Activated CD4-positive, alpha-beta T cell treated with anti-CD3 and anti-CD28 coated beads, Interleukin-2, amount 50 U/mL, for 24 hours (primary cell): ENCODE data around the gene DAPK2.
"Not testable (repeated sequence)": the region's sequence is repeated elsewhere in the genome, so short reads cannot be mapped to it uniquely, and the experiment has no call there.

ENCODE experiments used
- DNase-seq, 2 donors: peaks; one replicate each; pipeline ENCODE4 v3.0.0-alpha.2; 2020; ENCODE audit warnings: low read depth in 1 of 2, low spot score in 1 of 2

The DAPK2 gene

DNA sequence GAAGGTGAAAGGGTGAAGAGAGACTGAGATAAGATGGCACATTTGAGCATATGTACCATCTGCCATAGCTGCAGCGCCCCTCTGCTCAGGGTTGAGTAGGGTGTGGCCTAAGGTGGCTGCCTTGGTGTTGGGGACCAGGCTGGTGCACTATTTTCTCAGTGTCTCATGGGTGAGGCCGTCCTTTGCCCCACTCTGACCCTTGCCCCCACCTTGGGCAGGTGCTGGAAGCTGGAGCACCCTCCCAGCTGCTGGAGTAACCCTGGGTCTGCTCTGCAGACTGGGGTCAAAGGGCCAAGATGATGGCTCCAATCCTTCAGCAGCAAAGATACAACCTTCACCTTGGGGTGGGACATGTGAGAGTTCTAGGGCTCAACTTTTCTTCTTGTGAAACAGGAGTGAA, 69.2 kb downstream of the DAPK2 start:
- no peak for DNase-seq

DNA sequence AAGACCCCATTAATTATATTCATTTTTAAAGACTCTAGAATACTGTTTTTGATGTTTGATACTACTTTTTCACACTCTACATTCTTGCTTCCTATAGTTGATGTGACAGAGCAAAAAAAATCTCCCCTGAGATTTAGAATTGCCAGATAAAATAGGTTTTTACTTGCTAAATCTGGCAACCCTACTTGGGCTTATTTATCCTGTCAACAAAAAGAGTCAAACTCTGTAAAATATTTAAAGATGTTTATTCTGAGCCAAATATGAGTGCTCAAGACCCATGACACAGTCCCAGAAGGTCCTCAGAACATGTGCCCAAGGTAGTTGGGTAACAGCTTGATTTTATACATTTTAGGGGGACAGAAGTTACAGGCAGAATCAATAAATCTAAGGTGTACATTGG, 72.3 kb downstream of the DAPK2 start:
- DNase-seq: no peak

DNA sequence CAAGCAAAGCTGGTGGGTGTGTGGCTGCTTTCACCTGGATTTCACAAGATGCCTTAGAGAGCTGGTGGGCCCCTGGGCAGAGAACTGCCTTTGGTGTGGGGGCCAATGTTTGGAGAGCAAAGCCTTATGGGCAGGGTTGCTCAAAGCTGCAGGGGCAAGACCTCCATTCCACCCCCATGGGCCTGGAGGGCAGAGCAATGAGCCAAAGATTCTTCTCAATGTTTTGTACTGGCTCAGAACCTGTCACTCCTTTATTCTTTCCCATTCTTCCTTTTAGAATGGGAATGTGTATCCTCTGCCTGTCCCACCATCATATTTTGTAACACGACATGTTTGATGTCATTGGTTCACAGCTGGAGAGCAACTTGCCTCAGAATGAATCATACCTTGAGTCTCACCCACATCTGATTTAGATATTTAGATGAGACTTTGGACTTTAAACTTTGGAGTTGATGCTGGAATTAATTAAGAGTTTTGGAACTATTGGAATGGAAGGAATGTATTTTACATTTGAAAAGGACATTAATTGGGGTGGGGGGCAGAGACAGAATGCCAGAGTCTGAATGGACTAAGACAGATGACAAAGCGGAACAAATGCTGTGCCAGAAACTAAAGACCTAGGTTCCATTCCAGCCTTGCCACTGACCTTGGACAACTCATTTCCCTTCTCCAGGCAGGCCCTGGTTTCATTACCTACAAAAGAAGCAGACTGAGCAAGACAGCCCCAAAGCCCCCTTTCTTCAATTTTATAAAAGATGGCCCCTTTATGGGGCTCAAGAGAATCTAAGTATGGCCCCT, 72.9 kb downstream of the DAPK2 start:
- DNase-seq: no peak

DNA sequence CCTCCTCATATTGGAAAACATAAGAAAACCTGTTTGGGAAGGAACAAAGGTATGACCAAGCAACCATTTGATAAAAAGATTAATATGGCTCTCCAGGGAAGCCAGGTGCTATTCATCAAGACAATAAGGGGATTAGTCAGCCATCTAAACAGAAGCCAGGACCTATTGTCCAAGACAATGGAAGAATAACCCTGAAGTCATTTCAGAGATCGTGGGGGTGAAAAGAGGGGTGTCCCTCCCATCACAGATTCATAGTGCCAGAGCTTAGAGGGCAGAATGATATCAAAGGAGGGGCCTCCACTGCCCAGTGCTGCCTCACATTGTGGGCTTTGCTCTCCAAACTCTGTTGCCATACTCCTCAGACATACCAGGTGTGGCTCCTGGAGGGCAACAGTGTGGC, 73.5 kb downstream of the DAPK2 start:
- no peak for DNase-seq

DNA sequence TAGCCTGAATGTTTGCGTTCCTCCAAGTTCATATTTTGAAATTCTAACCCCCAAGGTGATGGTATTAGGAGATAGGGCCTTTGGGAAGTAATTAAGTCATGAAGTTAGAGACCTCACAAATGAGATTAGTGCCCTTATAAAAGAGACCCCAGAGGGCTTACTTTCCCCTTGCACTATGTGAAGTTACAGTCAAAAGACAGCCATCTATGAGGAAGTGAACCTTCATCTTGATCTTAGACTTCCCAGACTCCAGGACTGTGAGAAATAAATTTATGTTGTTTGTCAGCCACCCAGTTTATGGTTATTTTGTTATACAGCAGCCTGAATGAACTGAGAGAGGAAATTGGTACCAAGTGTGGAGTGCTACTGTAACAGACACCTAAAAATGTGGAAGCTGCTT, 74.4 kb downstream of the DAPK2 start:
- DNase-seq: no peak

DNA sequence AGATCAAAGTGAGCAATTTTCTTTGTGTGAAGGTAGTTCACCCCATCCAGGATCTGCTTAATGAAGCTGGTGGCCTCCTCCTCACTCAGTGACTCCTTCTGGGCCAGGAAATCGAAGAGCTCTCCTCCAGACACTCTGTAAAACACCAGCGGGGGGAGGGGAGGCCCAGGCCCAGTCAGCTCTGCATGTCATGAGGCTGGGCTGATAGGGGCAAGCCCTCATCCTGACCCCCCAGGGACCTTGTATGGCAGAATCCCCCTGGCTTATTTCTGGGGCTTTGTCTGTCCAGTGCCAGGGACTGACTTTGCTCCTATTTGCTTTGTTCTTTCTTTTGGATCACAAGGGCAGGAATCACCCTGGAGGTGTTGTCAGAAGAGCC, 74.9 kb downstream of the DAPK2 start:
- DNase-seq: peak in 1 of 2 donors; percentile 20

DNA sequence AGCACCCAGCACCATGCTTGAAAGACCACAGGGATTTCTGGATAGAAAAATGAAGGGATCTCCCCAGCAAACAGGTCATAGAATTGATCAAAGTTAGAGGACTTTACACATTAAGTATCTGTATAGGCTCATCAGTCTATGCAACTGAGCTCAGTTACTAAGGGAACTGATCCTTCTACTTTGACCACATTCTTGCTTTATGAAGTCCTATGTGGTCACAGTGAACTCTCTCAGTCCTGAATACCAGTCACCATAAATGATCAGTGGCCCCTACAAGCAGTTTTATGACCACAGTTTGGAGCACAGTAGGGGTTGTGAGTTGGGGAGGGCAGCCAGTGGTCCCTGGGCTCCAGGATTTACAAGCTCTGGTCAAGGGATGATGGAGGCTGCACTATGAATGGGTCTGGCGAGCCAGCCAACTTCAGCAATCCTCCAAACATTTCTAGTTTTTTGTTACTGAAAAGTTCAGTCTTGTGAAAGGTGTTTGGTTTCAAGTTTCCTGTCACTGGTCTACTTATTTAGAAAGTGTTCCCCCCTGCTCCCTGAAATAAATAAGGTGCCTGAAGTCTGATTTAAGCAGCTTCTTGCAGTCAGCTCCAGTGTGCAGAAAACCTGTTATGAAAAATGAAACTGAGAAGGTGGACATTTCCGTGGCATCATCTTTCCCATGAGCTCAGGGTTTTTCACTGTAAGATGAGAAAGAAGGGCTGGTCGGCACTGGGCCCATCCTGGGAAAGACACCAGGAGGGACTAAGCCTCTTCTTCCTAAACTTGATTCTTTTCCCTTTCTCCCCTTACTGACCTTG, 75.5 kb downstream of the DAPK2 start:
- DNase-seq: no peak

DNA sequence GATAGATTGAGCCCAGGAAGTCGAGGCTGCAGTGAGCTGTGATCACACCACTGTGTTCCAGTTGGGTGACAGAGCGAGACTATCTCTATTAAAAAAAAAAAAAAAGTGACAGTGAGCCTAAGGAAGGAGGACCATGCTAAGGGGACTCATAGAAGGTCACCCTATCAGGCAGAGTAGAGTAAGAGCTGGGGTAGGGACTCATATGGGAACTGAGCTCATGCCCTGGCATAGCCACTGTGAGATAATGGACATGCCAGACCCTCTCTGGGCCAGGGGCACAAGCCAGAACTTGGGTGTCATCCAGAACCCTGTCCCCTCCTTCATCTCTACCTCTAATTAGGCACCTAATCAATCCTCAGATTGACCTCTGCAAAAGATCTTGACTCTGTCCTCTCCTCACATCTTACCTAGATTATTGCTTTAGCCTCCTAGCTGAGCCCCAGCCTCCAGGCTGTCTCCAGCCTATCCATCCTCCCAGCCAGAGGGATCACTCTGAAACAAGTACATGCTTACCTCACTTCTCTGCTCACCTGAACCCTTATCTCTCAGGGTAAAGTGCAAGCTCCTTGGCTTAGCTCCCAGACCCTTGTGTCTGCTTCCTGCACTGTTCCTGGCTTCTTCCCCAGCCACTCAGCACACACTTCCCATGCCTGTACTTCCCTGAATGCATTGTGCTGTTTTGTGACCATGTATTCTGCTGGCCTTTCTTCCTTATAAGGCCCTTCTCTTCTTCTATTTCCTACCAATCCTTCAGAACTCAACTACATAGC, 76.4 kb downstream of the DAPK2 start:
- DNase-seq: no peak

DNA sequence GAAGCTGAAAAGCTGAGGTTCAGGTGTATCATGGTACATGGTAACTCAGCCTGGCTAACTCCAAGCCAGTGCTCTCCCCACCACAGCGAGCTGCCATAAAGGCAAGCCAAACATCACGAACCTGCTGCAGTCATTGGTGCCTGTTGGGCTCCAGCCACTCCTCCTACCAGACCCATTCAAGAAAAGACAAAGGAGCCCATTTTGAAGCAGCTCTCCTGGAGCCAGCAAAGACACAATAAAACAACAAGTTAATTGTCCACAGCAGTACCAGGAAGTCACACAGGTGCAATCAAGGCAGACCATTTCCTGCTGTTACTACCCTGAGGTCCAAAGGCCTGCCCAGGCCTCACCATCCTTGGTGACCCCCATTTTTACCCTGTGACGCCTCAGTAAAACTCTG, 77.6 kb downstream of the DAPK2 start:
- DNase-seq: no peak

DNA sequence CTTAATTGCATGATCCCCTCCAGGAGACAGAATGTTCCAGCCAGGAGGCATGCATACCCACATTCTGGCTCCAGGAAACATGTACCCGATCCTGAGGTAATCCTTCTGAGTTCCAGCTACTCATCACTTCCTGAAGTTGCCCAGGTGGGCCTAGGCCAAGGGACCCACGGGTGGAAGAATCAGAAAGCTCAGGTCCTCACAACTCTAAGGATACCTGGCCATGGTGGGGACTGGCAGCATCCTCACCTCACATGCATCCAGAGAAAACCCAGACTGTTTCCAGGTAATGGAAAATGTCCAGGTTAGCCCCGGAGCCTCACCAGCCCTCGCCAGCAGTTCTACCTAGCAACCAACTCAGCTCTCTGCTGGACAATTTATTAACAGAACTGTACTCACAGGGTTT, 78.2 kb downstream of the DAPK2 start:
- DNase-seq: no peak

DNA sequence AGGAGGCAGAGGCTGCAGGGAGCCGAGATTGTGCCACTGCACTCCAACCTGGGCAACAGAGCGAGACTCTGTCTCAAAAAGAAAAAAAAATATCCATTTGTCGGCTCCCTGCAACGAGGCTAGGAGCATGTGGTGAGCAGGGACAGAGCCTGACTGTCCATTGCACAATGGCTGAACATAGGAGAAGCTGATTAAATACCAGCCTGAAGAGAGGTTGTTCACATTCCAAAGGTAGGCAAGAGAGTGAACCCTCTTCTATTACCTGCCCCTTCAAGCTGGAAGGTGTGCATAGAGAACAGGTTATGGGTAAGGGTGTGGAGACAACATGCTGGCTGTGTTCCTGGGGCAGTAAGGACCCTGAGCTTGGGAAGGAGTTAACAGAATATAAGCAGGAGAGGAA, 78.7 kb downstream of the DAPK2 start:
- no peak for DNase-seq

DNA sequence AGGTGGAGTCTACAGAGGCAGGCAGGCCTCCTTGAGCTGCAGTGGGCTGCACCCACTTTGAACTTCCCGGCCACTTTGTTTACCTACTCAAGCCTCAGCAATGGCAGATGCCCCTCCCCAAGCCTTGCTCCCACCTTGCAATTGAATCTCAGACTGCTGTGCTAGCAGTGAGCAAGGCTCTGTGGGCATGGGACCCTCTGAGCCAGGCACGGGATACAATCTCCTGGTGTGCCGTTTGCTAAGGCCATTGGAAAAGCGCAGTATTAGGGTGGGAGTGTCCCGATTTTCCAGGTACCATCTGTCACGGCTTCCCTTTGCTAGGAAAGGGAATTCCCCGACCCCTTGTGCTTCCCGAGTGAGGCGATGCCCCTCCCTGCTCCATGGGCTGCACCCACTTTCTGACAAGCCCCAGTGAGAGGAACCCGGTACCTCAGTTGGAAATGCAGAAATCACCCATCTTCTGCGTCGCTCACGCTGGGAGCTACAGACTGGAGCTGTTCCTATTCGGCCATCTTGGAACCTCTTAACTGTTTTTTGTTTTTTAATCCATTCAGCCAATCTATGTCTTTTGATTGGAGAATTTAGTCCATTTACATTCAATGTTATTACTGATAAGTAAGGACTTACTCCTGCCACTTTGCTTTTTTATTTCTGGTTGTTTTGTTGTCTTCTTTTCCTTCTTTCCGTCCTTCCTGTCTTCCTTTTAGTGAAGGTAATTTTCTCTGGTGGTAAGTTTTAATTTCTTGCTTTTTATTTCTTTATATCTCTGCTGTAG, 83.2 kb downstream of the DAPK2 start:
- not testable (repeated sequence) for DNase-seq

DNA sequence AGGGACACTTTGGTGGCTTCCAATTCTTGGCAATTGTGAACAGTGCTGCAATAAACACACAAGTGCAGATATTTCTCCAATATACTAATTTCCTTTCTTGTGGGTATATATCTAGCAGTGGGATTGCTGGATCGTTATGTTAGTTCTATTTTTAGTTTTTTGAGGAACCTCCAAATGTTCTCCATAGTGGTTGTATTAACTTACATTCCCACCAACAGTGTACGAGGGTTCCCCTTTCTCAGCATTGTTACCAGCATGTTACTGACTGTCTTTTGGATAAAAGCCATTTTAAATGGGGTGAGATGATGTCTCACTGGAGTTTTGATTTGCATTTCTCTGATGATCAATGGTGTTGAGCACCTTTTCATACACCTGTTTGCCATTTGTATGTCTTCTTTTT, 92.8 kb downstream of the DAPK2 start:
- no peak for DNase-seq

DNA sequence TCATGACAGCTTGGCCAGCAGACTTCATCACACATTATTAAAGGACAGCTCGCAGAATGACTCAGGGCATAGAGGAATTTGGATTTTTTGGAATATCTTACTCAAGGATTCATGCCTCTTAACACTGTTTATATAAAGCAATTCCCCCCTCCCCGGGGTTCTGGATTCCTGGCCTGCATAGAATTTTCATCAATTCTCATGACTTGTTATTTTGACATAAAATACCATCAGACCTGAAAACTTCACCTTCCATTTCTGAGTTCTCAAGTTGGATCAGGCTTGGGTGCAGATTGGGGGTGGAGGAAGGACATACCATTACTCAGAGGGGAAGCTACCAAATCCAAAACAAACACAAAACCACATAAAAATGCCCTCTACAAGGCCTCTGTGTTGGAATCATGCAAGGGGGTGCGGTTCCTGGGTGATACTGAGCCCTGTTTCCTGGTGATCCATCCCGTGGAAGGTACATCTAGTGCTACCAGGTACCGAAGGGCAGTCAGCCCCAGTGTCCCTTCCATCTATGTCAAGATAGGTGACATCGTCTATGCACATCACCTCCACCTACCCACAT, 95.3 kb downstream of the DAPK2 start:
- no peak for DNase-seq

DNA sequence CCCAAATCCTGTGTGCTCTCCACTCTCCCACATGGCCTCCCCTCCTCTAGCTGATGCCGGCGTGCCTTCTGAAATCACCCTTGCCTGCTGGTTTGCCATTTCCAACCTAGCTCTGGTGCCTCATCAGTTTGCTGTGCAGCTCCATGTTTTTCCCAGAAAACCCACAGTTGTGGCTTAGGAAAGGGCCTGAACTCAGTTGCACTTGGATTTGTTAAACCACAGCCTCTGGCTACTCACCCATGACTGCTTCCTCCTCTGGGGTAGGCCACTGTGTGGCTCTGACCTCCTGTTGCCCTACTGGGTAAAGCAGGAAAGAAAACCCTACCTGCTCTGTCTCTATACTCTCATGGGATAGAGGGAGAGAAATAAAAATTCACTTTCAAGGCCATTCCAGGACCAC, 97.3 kb downstream of the DAPK2 start:
- no peak for DNase-seq

DNA sequence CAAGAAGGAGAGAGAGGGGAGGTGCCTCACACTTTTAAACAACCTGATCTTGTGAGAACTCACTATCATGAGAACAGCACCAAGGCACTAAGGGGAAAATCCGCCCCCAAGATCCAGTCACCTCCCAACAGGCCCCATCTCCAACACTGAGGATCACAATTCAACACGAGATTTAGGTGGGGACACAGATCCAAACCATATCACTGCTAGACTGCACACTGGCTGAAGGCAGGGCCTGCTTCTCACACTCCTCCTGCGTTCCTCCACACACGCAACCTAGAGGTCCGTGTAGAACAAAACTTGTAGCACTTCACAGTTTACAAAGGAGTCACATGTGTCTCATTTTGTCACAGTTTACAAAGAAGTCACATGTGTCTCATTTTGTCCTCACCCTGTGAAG, 97.8 kb downstream of the DAPK2 start:
- DNase-seq: no peak

DNA sequence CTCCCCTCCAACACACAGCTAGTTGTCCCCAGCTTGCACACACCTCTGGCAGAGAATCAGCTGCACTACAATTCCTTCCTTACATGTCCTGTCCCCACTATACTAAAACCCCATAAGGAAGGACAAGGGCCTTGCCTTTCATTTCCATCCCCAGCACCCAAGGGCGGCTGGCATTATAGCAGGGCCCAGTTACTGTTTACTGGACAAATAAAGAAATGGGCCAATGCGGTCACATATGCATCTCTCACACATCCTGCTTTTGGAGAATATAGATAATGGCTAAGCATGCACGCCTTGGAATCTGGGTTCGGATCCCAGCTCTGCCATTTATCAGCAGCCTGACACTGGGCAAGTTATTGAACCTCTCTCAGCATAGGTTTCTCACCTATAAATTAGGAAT, 99.1 kb downstream of the DAPK2 start:
- DNase-seq: no peak

DNA sequence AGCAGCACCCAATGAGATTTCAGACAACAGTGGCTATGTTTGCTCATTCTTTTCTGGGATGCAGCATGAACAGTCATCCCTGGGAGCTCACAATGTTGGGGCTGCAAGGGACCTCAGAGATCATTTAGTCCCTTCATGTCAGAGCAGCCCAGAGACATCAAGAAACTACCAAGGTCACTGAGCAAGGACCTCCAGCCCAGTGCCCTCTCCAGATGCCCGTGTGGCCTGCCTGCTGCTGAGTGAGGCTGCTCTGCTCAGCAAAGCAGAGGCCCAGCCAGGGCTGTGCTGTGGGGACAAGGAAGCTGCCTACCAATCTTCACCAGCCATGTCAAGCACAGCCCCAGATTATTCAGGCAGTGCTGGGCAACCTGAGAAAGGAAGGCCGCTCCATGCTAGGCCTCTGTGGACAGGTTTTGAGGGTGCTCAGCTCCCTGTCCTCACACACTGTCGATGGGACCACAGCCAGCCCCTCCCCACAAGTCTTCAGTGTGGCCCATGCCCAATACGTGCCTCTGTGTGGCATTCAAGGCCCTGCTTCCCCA, 99.7 kb downstream of the DAPK2 start:
- DNase-seq: no peak

DNA sequence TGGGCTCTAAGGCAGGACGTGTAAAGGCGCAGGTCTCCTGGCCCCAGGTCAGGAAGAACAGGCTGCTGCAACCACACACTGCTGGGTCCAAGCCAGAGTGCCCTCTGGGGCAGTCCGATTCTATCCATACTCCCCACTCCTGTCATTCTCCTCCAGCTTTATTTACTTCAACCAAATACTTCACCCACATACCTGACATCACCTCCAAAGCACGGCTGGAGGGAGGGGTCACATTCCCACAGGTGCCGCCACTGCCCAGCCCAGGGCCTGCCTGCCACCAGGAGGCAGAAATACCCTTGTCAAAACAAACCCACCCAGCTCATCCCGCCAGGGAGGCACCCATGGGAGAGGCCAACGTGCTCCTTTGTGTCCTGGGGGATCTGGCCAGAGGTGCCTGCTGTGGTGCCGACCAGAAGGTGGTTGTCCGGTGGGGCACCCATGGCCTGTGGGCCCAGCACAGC, 100.4 kb downstream of the DAPK2 start:
- no peak for DNase-seq

DNA sequence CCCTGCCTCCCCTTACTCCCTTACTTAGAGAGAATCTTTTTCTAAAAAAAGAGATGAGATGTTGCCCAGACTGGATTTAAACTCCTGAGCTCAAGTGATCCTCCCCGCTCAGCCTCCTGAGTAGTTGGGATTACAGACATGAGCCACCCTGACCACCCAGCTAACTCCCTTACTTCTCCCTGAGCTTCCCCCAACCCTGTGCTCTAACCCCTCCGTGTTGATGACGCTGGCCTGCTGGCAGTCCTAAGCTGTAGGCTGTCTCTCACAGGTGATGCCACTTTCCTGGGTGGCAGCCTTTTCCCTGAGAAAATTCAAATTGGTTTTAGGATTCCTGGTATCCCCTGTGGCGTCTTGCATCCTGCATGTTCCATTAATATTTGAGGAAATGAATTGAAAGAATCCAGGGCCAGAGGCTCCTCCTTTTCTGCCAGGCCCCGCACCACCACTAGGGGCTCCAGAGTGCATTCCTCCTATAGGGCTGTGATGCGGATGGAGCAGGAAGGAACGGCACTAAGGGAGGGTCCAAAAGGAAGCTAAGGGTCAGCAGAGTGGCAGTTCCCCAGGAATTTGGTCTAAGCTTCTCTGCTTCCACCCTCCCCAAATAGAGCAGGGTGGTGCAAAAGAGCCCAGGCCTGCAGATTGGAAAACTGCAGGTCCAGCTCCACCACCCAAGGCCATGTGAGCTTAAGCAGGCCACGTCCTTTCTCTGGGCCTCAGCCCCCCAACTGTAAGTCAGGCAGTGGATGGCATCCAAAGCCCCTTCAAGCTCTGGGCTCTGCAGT, 101.1 kb downstream of the DAPK2 start:
- DNase-seq: peak; percentile 31 to 49
